NCI-H1048 (cell line): ENCODE measurements around the gene NDUFA13.

ENCODE experiments used
- DNase-seq: peaks from one replicate; lab custom pipeline; 2025; lab: John Stamatoyannopoulos, UW

NDUFA13 gene

DNA sequence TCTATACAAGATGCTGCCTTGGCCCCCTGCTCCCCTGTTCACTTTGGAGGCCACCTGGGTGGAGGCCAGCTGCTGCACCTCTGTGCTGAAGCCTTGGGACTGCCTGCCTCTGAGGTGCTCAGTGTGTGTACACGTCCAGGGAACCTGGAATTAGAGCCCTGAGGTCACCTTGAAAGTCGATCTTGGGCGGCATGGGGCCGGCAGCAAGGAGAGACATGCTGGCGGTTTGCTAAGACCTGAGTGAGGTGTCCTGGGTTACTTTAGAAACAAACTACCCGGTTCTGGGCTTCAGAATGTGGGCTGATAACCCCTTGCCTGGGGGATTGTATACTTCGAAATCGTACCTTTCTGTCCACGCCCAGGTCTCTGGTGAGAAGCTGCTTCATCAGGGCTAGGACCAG is 26.2 kb upstream of the NDUFA13 start:
- no peak for DNase-seq

DNA sequence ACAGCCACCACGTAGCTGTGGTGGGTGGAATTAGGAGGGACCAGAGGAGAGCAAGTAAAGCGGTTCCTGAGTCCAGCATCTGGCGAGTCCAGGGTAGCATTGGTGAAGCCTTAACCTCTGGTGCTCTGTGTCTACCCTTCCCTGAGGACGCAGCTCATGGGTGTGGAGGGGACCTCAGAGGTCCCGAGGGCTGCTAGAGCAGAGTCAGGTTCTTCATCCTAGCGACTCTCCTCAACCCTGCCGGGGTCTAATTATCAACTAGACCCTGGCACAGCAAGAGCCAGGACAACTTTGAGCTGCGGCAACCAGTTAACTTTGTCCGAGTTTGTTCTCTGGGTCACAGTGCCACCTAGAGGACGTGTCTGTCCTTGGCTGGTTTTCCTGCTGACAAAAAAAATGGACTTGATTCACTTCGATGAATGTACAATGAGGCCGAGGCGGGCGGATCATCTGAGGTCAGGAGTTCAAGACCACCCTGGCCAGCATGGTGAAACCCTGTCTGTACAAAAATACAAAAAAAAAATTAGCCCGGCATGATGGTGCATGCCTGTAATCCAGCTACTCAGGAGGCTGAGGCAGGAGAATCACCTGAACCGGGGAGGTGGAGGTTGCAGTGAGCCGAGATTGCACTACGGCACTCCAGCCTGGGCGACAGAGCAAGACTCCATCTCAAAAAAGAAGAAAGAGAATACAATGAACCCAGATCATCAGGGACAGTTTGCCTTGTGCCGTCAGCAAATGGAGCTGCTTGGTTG is 25.6 kb upstream of the NDUFA13 start:
- peak; percentile 39 for DNase-seq

- DNase-seq: no peak
These were observed 24.6 kb upstream of the NDUFA13 start for GRCh38 chr19:19491321-19492025.

GRCh38 chr19:19492026-19492610 is 23.9 kb upstream of the NDUFA13 start:
- no peak for DNase-seq

DNA sequence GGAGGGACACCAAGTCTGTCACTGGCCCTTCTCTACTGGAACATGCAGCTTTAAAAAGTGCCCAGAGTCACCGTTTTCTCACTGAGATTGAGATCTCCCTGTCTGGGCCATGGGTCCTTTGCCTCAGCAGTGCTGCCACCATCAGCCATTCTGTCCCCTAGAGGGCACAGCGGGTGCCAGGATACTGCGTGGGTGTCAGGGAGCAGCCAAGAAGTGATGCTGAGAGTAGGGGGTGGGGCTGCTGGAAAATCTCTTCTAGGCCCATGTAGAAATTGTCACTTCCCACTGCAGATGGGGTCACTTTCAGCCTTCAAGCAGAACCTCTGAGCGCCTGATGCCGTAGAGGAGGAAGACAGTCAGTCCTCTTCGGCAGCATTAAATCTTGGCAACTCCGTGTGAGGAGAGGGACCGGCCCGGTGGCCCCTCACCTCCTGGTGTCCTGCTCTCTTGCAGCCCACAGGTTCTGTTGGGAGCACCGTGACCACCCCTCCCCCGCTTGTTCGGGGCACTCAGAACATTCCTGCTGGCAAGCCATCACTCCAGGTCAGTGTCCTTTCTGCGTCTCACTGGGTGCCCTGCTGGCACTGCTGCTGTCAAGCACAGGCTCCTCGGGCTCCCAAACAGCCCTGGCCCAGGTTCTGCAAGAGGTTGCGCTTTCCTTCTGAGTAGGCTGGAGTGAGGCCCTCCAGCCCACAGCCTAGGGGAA is 22.0 kb upstream of the NDUFA13 start:
- no peak for DNase-seq

- DNase-seq: no peak
These were observed 20.1 kb upstream of the NDUFA13 start for GRCh38 chr19:19495614-19496603.

- no peak for DNase-seq
These were observed 17.6 kb upstream of the NDUFA13 start for GRCh38 chr19:19498255-19498991.

GRCh38 chr19:19499272-19499995 is 16.6 kb upstream of the NDUFA13 start:
- DNase-seq: no peak

GRCh38 chr19:19500975-19501644 is 14.9 kb upstream of the NDUFA13 start:
- DNase-seq: no peak

- DNase-seq: no peak
These were observed 14.2 kb upstream of the NDUFA13 start for GRCh38 chr19:19501798-19502197.

DNA sequence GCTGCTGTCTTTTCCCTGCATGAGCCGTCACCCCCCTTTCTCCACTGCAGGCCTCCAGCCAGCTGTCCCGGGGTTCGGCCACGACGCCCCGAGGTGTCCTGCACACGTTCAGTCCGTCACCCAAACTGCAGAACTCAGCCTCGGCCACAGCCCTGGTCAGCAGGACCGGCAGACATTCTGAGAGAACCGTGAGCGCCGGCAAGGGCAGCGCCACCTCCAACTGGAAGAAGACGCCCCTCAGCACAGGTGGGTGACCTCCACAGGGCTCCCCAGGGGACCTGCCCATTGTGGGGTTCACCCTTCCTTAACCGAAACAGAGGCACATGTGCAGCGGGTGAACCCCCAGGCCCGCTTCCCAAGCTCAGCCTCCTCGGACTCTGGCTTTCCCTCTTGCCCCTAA is 13.7 kb upstream of the NDUFA13 start:
- no peak for DNase-seq

- no peak for DNase-seq
These were observed 13.0 kb upstream of the NDUFA13 start for GRCh38 chr19:19502808-19503602.

- no peak for DNase-seq
These were observed 11.0 kb upstream of the NDUFA13 start for GRCh38 chr19:19504754-19505668.

DNA sequence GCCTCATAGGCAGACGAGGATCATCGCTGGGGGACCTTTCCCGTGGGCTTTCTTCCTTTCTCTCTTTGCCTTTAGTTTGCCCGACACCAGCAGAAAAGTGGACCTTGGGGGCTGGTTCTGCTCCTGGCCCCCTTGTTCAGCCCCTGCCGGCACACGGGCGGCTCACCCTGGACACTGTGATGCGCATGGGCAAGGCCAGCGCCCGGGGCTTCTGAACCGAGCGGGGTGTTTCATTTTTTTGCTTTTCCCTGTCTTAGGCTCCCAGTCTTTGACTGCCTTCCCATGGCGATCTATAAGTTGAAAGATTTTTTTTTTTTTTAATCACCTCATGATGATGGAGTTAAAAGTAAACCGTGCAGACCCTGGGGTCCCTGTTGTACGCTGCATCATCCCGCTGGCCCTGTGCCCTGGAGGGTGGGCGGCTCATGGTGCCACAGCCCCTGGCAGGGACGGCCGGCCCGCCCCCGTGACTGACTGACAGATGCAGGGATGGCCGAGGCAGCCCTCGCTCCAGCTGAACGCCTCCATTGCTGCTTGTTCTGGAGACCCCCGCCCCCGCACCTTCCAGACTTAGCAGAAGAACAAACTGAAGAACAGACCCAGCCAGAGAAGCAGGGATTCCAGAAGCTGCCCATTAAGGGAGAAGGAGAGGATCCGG is 10.2 kb upstream of the NDUFA13 start:
- no peak for DNase-seq

DNA sequence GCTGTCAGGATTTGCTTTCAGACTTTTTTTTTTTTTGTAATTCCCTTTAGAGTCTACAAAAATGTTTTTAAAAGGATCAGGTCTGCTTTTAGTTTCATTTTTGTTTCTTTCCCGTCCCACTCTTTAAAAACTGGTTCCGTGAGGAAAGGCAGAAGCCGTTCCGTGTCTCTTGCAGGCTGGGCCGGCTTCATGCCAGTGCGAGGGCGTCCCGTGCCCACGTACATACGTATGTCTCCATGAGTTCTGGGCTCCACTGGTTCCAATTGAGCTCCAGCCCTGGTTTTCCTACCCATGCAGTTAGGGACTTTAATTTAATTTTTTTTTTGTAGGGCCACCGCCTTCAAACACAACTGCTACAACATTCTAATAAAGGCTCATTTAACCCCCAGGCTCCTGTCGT is 9.4 kb upstream of the NDUFA13 start:
- no peak for DNase-seq

DNA sequence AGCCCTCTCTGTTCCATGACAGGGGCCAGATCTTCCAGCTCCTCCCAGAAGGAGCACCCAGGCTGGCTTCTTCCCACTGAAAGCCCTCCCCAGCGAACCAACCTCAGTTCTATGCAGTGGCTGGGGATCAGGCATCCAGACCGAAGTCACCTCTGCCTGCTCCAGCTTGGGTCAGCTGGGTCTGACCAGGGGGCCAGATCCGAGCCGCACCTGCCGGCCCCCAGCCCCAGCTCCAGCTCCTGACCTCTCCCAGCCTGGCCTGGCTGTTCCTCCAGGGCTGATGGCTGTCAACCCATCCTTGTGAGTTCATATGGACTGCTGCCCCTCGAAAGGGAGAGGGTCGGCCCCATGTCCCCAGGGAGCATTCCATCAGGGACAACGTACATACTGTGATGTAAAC is 8.7 kb upstream of the NDUFA13 start:
- DNase-seq: no peak

DNA sequence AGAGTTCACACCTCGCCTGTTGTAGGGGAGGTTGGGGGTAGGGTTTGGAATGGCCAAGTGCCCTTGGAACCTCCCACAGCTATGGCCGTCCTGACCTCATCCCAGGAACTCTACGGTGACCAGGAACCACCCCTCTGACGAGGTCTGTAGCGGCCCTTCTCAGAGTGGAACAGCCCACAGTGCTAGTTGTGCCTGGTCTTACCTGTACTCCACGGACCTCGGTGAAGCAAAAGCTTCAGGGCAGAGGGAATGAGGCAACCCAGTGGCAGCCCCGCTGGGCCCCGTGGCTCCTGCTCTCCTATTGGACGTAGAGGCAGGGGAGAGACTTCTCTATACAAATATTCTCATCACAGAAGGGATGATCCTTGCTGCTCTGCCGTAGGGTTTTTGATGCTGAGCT is 7.8 kb upstream of the NDUFA13 start:
- no peak for DNase-seq
